ENCODE data around the gene KAZN. TPM values are rescaled to one million over a fixed set of nuclear protein-coding genes. Genes with fewer than 3 reads are reported as not detected.

Gene KAZN
- 3.0 to 4.4 TPM (median 3.9 TPM) in 5 replicates for total RNA-seq (2022; extraction: Qiagen RNA extraction; ENCODE audit: low read depth)

DNA sequence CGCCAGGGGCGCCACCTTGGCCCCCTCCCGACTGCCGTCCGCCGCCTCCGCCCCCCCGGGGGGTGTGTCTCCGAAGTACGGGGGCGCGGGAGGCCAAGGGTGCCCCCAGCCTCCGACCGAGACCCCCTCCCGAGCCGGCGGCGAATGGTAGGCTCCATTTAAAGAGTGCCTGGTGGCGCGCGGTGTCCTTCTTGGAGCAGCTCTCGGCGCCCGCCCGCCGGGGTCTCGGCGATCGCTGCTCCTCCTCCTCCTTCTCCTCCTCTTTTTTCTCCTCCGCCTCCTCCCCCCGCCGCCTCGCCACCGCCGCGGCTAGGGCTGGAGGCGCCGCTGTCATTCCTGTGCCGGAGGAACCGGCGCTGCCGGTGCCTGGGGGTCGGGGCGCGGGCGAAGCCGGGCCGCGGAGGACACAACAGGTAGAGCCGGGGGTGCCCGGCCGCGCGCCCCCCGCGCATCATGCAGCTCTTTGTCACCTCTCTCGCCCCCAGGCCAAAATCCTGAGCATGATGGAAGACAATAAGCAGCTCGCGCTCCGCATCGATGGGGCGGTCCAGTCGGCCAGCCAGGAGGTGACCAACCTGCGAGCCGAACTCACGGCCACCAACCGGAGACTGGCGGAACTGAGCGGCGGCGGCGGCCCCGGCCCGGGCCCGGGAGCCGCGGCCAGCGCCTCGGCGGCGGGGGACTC lies at the start of gene KAZN:
KAZN (plus strand) TSS at position 188 of the 685 bp plus-strand sequence.

DNA sequence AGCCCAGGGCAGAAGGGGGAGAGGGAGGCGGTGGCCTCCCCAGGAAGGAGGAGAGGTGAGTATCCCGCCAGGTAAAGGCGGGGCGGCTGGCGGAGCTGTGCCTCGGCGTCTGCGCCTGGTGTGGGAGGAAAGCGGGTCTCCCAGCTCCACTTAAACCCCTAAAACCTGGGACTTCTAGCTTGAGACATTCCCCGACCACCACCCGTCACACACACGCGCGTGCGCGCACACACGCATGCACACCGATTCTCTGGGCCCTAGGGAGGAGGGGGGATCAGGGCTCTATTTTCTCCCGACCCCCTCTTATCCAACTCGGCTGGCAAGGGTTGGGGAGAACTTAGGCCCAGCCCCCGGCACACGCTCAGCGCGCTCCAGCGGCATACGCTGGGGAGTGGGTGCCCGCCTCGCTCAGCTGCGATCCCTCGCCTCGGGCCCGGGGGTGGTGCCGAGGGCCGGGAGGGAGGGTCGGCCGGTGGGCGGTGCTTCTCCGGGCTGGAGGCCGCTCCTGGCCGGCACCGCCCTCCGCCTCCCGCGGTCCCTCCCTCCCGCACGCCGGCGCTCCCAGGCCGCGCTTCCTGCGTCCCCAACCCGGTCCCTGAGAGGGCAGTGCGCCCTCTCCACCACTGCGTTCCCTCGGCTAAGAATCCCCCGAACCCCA lies 554.8 kb downstream of the KAZN start, which contains the start of gene TMEM51:
TMEM51 (plus strand) TSS at position 564 of the 658 bp plus-strand sequence. CDS start 61,341 bp downstream, outside the sequence.

All from A549 treated with RU486 at 1 μM for 4 hours (cell line).